Activated naive CD4-positive, alpha-beta T cell treated with anti-CD3 and anti-CD28 coated beads, Interleukin-2, amount 50 U/mL, for 72 hours (primary cell): ENCODE measurements around the gene NSFL1C. TPM values are rescaled to one million over a fixed set of nuclear protein-coding genes. Genes with fewer than 3 reads are reported as not detected.

Experiments used
- ATAC-seq, 2 donors: fragments of 150-1000 bp; cut with Tn5 transposase; 2 replicates each; pipeline ENCODE4 v1.10.0; 2021; ENCODE audit warnings: mild to moderate bottlenecking in 2 of 2, moderate library complexity in 2 of 2
- DNase-seq, 2 donors: peaks; one replicate each; pipeline ENCODE4 v3.0.0; 2021 to 2022; ENCODE audit warnings: low spot score in 2 of 2
- H3K27ac Mint-ChIP-seq, 2 donors: one replicate each; pipeline ENCODE4 v1.8.0; 2022; ENCODE audit warnings: mild to moderate bottlenecking in 2 of 2, mixed read lengths in 2 of 2
- H3K36me3 Mint-ChIP-seq, 2 donors: one replicate each; pipeline ENCODE4 v1.8.0; 2022; ENCODE audit warnings: mixed read lengths in 2 of 2
- H3K9me3 Mint-ChIP-seq, 2 donors: one replicate each; pipeline ENCODE4 v1.8.0; 2022; ENCODE audit warnings: mixed read lengths in 2 of 2
- total RNA-seq, 2 donors: library from RNA; stranded (reverse); gene quantifications; one replicate each; pipeline ENCODE4 v1.2.3, GENCODE V29; 2022

NSFL1C gene
- total RNA-seq, 2 donors from 2014 or later: 40.1 to 70.1 TPM

DNA sequence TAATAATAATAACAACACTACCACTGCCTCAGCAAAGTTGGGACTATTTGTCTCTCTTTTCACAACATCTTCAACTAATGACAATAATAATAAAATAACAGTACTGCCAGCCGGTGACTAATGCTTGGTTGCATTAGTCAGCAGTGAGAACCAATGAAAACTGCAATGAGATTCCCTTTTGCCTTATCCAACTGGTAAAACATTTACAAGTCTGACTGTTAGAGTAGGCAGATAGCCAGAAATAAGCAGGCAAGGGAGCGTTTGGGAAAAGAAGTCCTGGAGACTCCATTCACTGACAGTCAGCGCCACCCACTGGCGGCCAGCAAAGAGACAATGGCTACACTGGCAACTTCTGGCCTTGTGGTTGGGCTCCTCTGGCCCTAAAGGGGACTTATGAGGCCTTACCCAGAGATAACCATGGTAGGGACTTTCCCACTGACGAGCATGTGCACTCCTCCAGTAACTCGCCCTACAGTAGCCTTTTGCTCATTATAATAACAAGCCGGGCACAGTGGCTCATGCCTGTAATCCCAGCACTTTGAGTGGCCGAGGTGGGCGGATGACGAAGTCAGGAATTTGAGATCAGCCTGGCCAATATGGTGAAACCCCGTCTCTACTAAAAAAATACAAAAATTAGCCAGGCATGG lies 3.4 kb upstream of the NSFL1C start:
- peak in 1 of 2 donors; percentile 6 for ATAC-seq
- no peaks in the 10 kb centered on the region for H3K9me3 Mint-ChIP-seq
- peak in 1 of 2 donors; percentile 26 for DNase-seq
- no peak overlapping the region for H3K27ac Mint-ChIP-seq
- peaks cover 0 to 6% of the 10 kb centered on the region in 2 donors for H3K36me3 Mint-ChIP-seq

DNA sequence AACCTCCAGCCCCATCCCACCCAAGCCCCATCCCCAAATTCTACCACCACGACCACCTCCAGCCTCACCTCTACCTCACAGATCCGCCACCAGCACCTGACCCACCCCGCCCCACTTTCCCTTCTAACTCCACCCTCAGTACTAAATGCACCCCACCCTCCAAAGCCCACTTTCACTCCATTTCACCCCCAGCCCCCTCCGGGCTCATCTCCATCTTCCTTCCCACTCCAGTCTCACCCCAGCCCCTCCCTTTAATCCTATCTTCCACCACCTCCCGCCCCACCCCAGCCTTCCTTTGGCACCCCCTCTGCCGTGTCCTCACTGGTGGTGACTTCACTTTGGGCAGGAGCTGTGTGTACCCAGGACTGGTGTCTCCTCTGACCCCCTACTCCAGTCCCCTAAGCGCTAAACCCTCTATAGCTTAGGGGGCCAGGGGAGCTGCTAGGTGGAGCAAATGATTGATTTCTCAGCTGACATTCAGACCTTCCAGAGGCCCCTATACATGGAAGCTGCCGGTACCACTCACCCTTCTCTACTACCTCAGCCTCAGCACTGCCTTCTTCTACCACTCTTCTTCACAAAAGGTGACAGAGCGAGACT lies 2.8 kb upstream of the NSFL1C start:
- Mint-ChIP-seq H3K9me3 (no peaks in the 10 kb centered on the region), H3K36me3 (peaks cover 0 to 6% of the 10 kb centered on the region in 2 donors), H3K27ac (no peak overlapping the region)
- ATAC-seq (no peak), DNase-seq (no peak)

DNA sequence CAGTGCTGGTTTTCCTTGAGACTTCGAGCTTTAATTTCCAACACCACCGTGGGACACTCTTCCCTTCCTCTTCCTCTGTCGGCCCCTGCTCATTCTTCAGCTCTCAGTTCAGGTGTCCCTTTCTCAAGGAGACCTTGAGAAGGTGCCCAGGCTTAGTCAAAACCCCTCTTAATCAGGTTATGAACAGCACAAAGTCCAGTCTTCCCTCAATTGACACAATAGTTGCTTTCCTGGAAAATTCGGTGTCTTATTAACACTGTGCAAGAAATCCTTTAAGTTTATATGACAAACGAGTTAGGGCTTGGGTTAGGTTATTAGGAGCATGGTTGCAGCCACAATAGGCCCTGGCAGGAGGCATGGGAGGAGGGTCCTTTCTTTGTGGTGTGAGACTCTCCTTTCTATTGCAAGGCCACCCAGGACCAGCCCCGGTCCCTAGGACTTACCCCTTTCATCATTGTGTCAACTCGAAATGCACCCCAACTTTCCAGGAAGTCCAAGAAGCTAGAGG lies 1.5 kb upstream of the NSFL1C start:
- H3K27ac Mint-ChIP-seq: no peak overlapping the region
- H3K9me3 Mint-ChIP-seq: no peaks in the 10 kb centered on the region
- ATAC-seq (no peak), DNase-seq (no peak)
- H3K36me3 Mint-ChIP-seq: peaks cover 3 to 6% of the 10 kb centered on the region in 2 donors

DNA sequence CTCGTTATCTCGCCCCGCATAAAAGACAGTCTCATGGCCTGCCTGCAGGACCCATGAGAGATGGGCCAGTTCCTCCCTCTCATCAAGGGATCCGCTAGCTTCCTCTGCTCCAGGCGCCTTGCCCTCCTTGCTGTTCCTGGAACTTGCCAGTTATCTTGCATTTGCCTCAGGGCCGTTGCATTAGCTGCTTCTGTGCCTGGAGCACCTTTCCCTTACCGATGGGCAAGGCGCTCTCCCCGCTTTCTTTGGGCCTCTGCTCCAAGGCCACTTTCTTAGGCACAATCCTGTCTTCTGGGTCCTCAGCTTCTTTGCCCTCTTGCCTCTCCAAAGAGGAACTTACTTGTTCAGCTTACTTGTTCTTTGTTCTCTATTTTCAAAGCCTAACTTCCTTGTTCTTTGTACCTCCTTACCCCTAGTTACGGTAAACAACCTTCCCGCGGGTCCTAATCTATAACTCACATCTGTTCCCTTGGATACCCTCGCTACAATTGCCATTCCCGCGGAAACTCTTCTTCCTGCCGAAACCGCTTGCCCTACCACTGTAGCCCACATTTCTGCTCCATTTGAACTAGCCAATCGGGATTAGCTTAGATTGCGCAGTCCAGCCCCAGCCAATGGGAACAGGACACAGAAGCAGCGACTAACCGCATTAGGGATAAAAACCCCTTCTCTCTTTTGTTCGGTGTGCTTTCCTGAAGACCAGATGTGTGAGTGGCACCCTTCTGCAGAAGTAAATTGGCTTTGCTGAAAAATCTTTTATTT lies 887 bp upstream of the NSFL1C start:
- Mint-ChIP-seq H3K36me3 (peaks cover 6% of the 10 kb centered on the region in 2 donors), H3K9me3 (no peaks in the 10 kb centered on the region), H3K27ac (peak overlapping the region; percentile 34 to 87)
- ATAC-seq (no peak), DNase-seq (peak in 1 of 2 donors; percentile 7)

DNA sequence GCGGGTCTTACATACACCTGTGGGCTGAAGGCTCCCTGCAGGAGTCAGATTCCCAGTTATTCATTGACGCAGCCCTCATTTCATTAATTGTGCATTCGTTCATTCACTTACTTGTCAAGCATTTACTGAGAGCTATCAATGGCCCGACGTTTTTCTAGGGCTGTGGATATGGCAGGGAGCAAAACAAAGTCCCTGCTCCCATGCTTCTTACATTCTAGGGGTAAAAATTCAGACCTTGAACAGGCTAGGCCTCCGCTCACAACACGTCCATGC lies 369 bp upstream of the NSFL1C start:
- Mint-ChIP-seq H3K9me3 (no peaks in the 10 kb centered on the region), H3K27ac (peak overlapping the region; percentile 34 to 87), H3K36me3 (peaks cover 6% of the 10 kb centered on the region in 2 donors)
- no peak for DNase-seq
- ATAC-seq: peak in 1 of 2 donors; percentile 1

DNA sequence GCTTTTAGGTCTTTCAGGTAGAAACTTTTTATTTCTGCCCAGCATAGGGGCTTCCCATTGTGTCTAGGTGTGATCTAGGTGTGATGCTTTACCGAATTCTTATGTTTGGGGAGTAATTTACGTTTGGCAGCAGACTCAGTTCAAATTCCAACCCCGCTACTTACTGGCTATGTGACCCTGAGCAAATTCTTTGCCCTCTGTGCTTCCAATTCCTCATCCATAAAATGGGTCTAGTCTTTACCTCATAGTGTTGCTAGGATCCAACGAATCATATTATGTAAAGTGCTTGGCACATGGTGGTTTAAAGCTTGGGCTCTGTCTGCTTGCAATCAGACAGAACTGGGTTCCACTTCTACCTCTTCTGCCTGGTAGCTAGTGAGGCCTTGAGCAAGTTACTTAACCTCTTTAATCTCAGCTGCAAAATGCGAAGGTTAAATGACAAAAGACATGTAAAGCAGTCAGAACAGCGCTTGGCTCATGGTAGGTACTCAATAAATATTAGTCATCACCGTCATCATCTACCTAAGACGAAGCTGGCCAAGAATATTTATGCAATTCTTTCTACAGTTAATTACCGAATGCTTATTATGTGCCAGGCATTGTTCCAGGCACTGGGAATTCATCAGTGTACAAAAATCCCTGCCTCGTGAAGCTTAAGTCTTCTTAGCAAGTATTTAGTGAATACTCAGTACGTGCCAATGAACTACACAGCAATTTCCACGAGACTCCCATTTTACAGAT lies 1.0 kb downstream of the NSFL1C start:
- peak overlapping the region; percentile 62 to 87 for H3K27ac Mint-ChIP-seq
- H3K9me3 Mint-ChIP-seq: no peaks in the 10 kb centered on the region
- peaks cover 6% of the 10 kb centered on the region in 2 donors for H3K36me3 Mint-ChIP-seq
- ATAC-seq (no peak), DNase-seq (no peak)

DNA sequence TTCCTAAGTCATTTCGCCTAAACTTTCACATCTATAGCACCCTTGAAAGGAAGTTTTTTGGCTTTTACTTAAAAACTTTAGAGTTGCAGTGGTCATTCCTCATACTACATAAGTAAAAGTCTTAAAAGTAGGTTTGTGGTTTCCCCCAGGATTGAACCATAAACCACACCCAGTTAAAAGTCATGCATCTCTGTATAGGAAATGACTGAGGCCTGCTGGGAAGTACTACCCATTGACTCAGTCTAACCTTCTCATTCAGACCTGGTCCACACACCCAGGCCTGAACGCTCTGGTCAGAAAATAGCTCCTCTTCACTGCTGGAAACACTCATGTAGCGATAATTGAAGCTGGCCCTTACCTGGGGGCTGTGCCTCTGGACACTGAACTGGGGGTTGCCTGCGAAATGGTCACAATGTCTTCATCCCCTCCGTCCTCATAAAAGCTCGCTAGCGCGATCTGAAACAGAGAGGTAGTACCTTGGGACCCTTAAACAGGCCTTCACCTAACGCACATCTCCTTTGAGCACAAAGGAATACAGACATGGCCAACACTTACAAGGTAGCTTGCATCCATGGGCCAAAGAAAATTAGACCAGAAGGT lies 2.6 kb downstream of the NSFL1C start:
- ATAC-seq (peak in 1 of 2 donors; percentile 58), DNase-seq (no peak)
- peak overlapping the region; percentile 18 to 87 for H3K27ac Mint-ChIP-seq
- no peaks in the 10 kb centered on the region for H3K9me3 Mint-ChIP-seq
- peaks cover 6% of the 10 kb centered on the region in 2 donors for H3K36me3 Mint-ChIP-seq

DNA sequence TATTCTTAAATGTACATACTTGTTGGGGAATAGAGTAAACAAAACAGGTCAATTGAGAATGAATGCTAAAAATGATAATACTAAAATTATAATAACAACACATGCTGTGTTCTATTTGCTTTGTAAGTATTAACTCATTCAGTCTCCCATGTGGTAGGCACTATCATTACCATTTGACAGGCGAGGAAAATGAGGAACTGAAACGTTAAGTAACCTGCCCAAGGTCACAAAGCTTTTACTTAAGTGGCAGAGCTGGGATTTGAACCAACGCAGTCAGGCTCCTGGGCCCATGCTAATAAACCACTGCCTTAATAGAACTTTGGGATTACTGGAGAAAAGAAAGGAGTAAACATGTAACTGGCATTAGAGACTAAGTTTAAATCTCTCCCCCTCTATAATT lies 3.8 kb downstream of the NSFL1C start:
- ATAC-seq (no peak), DNase-seq (no peak)
- Mint-ChIP-seq H3K36me3 (peaks cover under 1 to 10% of the 10 kb centered on the region in 2 donors), H3K27ac (peak overlapping the region in 1 of 2 donors; percentile 87), H3K9me3 (no peaks in the 10 kb centered on the region)

DNA sequence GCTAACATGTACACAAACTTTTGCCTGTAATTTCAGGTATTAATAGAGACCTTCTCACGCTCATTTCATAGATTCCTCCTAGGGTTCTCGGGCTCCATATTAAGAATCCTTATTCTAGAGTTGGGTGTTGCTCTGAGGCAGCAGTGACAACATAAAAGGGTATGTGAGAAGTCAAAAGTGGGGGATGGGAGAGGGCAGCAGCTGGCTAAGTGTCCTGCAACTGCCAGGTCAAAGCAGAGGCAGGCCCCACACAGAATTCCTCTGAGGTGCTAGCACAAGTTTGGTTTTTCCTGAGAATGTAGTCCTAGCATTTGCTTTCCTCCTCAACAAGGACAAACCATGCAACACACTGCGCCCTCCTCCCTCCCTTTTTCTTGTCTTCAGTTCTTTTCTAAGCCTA lies 4.6 kb downstream of the NSFL1C start:
- Mint-ChIP-seq H3K36me3 (peaks cover 0 to 15% of the 10 kb centered on the region in 2 donors), H3K27ac (no peak overlapping the region), H3K9me3 (no peaks in the 10 kb centered on the region)
- DNase-seq (no peak), ATAC-seq (no peak)

DNA sequence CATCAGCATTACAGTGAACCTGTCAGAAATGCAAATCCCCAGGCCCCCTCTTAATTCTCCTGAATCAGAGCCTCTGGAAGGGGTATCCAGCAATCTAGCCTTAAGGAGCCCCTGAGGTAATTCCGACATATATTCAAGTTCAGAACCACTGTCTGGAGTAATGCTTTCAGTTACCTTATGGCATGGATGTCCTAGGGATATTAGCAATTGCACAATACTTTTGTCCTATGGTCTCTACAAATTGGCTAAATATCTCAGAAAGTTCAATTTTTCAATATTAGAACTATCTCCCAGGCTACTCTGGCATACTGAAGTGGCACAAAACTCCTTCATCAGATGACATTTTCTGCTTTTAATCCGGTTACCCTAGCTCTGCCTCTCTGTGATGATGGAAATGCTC lies 6.4 kb downstream of the NSFL1C start:
- ATAC-seq: no peak
- H3K27ac Mint-ChIP-seq: no peak overlapping the region
- H3K9me3 Mint-ChIP-seq: no peaks in the 10 kb centered on the region
- H3K36me3 Mint-ChIP-seq: peaks cover 0 to 15% of the 10 kb centered on the region in 2 donors
- no peak for DNase-seq

DNA sequence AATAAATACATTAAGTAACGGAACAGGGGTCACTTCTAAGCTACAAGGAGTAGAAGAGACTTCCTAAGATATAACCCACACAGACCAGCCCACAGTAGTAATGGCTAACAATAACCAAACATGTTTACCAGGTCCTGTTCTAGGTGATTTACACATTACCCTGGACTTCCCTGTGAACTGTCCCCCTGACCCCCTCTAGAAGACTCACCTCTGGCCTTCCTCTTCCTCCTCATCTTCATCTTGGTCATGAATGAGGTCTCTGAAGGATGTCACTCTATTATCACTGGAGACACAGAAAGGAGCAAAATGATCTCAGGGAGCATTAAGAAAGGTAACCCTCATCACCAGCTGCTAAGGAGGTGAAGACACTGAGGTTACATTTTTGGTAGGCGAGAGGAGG lies 8.7 kb downstream of the NSFL1C start:
- DNase-seq: no peak
- ATAC-seq: no peak
- Mint-ChIP-seq H3K27ac (no peak overlapping the region), H3K36me3 (peaks cover 4 to 10% of the 10 kb centered on the region in 2 donors), H3K9me3 (no peaks in the 10 kb centered on the region)

DNA sequence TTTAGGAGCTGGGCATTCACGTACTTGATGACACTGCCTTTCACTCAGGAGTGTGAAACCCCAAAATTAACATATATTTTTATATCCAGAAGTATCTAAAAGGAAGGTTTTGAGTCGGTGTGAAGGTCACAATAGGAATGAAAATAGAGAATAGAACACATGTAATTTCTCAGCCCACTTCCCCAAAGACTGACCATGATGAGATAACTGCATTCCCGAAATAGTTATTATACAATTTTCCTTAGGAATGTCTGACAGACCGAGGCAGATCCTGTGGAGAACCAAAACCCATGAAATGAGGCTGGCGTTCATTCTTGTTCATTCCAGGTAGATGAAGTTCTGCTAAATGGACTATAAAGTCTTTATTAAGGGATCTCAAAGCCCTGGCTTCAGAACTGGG lies 10.3 kb downstream of the NSFL1C start:
- Mint-ChIP-seq H3K36me3 (peaks cover 16 to 18% of the 10 kb centered on the region in 2 donors), H3K9me3 (no peaks in the 10 kb centered on the region)

DNA sequence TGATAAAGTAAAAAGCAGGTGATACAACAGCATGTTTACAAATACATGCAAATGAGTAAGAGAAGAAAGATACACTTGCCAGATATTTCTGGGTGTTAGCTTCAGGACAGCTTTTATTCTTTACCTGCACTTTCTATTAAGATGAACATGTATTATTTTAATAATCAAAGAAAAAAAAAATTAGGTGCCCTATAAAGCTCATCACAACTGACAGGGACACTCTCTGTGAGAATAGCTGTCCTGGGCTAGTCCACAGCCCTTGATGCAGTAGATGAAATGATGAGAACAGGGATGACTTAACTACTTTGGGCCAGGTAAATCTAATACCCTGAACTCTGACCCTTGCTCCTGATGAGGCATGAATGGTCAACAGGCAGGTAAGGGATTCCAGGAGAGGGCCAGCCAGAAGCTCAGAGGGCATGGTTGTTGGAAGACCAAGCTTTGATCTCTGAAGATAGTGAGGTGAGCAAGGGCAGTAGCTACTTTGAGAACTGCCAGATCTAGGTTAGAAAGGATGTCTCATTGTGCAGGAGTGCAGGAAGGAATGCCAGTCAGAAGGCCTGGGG lies 15.6 kb downstream of the NSFL1C start:
- Mint-ChIP-seq H3K27ac (peak overlapping the region; percentile 11 to 26), H3K36me3 (peaks cover 14 to 20% of the 10 kb centered on the region in 2 donors), H3K9me3 (no peaks in the 10 kb centered on the region)
- ATAC-seq (no peak), DNase-seq (no peak)

More for the DNA sequence above, 10.3 kb downstream of the NSFL1C start:
- no peak overlapping the region for H3K27ac Mint-ChIP-seq
- DNase-seq (no peak), ATAC-seq (no peak)

DNA sequence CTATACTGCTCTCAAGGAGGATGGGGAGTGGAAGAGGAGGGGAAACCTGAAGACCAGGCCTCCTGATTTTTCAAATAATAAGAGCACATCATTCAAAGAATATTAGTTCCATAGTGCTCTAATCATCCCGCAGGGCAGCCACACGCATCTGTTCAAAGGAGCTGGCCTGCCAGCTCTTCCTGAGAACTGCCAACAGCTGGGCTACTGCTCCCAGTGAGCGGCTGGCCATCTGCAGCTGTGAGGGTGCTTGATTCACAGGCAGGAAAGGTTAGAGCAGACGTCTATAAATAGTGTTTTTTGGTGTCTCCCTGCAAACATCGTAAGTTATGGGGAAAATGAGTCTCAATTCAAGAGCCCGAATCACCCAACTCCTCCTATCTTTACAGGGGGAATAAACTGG lies 17.3 kb downstream of the NSFL1C start:
- H3K36me3 Mint-ChIP-seq: peaks cover 14 to 21% of the 10 kb centered on the region in 2 donors
- H3K27ac Mint-ChIP-seq: no peak overlapping the region
- ATAC-seq: no peak
- DNase-seq: no peak
- H3K9me3 Mint-ChIP-seq: no peaks in the 10 kb centered on the region

DNA sequence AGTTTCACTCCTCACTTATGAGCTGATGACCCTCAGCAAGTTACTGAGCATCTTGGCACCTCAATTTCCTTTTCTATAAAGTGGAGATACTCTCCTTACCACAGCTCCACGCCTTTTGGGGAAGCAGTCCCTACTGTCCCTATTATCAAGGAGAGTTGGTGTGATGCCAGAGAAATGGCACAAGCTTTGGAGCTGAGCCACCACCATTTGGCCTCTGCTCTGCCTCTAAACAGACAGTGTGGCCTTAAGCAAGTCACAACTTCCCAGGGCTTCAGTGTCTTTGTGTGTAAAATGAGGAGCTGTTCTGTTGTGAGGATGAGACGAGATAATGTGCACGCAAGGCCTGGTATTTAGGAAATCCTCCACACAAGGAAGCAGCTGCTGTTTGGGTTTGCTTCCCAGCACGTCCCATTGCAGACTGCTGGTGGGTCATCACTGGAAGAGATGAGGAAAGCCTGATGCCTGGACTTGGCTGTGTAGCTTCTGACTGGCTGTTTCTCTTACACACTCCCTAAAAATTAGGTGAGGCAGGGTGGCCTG lies 18.5 kb downstream of the NSFL1C start:
- no peaks in the 10 kb centered on the region for H3K9me3 Mint-ChIP-seq
- no peak overlapping the region for H3K27ac Mint-ChIP-seq
- DNase-seq (no peak), ATAC-seq (no peak)
- H3K36me3 Mint-ChIP-seq: peaks cover 19 to 27% of the 10 kb centered on the region in 2 donors

DNA sequence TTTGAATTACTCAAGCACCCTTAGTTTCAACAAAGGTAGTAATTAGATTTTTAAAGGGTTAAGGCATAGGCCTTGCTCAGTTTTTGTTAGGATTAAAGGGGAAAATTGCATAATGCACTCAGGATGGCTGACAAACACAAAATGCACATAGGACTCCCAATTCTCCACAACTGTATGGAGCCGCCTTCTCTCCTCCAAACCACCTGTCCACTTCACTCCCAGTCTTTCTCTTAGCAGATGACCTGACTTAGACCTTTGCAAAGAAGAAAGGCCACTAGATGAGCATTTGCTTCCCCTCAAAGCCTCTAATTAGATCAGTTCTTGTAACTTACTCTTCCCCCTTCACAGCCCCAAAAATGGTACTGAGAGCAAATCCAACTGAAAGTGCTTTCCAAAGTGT lies 20.1 kb downstream of the NSFL1C start:
- Mint-ChIP-seq H3K27ac (peak overlapping the region in 1 of 2 donors; percentile 70), H3K9me3 (no peaks in the 10 kb centered on the region), H3K36me3 (peaks cover 12 to 19% of the 10 kb centered on the region in 2 donors)
- no peak for DNase-seq
- ATAC-seq: no peak
